GM12891 (cell line): ENCODE data around the gene CEP72.

Experiments used
- DNase-seq: peaks from one replicate; pipeline ENCODE4 v3.0.0; 2011; ENCODE audit warnings: low spot score; ENCODE audit not compliant: insufficient read length
- FAIRE-seq: peaks from 2 replicates; lab custom pipeline; 2011; peaks lifted over from hg19 to GRCh38; lab: Jason Lieb, UNC
- PAX5 ChIP-seq: IDR thresholded peaks from 2 replicates; pipeline ENCODE4 v1.6.1; 2011; ENCODE audit warnings: low read length, moderate library complexity, mild to moderate bottlenecking; ENCODE audit not compliant: insufficient read depth, severe bottlenecking
- POLR2A ChIP-seq: IDR thresholded peaks from 2 replicates; pipeline ENCODE4 v1.6.1; 2011; ENCODE audit warnings: low read depth, low read length, control low read depth
- POLR2AphosphoS5 ChIP-seq: IDR thresholded peaks from 2 replicates; pipeline ENCODE4 v1.6.1; 2011; ENCODE audit warnings: low read depth, low read length, control low read depth
- POU2F2 ChIP-seq: IDR thresholded peaks from 2 replicates; pipeline ENCODE4 v1.6.1; 2011; ENCODE audit warnings: low read depth, mild to moderate bottlenecking, control low read depth, low read length, moderate library complexity
- SPI1 ChIP-seq: IDR thresholded peaks from 2 replicates; pipeline ENCODE4 v1.6.1; 2011; ENCODE audit warnings: low read depth, low read length, control low read depth
- TAF1 ChIP-seq: IDR thresholded peaks from 2 replicates; pipeline ENCODE4 v1.6.1; 2011; ENCODE audit warnings: low read depth, low read length, control low read depth

The CEP72 gene

DNA sequence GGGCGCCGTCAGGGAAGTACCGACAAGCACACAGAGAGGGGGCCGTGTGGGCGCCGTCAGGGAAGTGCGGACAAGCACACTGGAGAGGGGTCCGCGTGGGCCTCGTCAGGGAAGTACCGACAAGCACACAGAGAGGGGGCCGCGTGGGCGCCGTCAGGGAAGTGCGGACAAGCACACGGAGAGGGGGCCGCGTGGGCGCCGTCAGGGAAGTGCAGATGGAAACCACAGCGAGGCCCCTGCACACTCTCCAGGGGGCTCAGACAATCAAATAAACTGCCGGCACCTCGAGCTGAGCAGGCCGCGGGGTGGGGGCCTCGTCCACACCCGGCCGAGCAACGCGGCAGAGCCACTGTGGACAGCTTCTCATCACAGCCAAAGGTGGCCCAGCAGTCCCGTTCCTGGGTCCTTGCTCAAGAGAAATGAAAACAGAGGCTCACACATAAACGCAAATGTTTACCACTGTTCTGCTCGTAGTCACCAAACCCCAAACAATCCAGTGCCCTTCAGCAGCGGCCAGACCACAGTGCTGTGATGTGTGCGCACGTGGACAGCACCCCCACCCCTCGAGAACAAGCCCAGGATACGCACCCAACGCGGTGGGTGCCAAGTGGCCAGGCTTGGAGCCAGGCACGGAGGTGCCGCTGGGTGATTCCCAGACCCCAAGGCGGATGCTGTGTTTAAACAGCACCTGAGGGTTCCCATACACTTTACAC is 56.3 kb downstream of the CEP72 start:
- FAIRE-seq = no peak

DNA sequence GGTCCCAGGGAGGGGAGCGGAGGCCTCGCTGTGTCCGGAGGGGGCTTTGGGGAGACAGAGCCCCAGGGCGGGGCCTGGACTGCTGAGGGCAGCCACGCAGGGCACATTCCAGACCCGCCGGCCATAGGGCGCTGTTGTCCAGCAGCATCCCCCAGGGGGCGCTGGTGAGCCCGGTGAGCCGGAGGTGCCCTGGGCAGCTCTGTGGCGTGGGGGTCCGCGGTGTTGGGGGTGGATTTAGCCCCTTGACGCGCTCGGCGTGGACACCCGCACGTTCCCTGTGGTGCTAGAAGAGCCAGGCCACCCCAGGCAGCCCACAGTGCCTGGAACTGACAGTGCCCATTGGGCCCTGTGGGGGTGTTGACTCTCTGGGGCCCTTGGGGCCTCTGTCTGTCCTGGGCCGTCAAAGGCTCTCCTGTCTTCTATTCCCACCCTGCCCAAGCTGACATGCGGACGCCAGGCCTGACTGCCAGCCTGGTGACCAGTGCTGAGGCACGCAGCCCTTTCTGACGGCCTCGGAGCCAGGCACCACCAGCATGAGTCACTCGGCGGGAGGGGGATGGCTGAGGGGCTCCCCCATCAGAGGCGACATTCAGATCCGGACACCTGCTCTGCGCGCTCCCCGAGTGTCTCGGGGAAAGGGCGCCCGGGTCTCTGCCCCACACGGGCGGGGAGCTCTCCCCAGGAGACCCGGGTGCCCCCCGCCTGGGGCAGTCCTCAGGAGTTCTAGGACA is 57.1 kb downstream of the CEP72 start:
- no peak for TF ChIP-seq POLR2AphosphoS5
- no peak for TF ChIP-seq POLR2A
- TF ChIP-seq POU2F2 = no peak
- TF ChIP-seq PAX5 = no peak
- no peak for TF ChIP-seq TAF1
- TF ChIP-seq SPI1 = no peak
- peak; percentile 69 for DNase-seq
- FAIRE-seq = peak; percentile 20

More for the DNA sequence above, 56.3 kb downstream of the CEP72 start:
- TF ChIP-seq PAX5 (no peak), TAF1 (no peak), SPI1 (no peak), POLR2AphosphoS5 (no peak), POLR2A (no peak), POU2F2 (no peak)
- DNase-seq = no peak

DNA sequence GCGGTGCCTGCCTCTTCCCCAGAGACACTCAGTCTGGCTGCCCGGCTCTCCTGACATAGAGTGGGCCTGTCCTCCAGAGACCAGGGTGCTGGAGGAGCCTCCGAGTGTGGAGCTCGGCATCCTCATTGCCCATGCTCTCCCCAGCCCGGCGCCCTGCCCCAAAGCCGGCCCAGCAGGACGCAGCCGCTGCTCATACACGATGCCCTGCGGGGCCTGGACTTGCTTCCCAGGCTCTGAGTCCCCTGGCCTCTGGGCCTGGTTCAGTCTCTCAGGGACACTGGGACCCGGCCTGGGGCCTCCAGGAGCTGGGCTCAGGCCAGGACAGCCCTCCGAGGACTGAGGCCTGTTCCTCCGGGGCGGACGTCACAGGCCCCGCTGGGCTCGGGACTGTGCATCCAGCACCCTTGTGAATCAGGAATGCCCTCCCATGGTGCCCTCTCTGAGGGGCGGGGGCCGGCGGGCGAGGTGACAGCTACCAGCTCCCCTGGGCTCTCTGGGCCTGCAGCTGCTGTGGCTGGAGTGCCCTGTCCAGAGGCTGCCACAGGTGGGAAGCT is 57.8 kb downstream of the CEP72 start:
- FAIRE-seq (no peak), DNase-seq (no peak)
- no peak for TF ChIP-seq PAX5
- no peak for TF ChIP-seq POLR2A
- TF ChIP-seq POU2F2 = no peak
- TF ChIP-seq SPI1 = no peak
- no peak for TF ChIP-seq POLR2AphosphoS5
- no peak for TF ChIP-seq TAF1

GRCh38 chr5:670396-671270 is 58.5 kb downstream of the CEP72 start:
- DNase-seq (no peak), FAIRE-seq (no peak)
- no peak for TF ChIP-seq TAF1
- no peak for TF ChIP-seq POU2F2
- TF ChIP-seq POLR2A = no peak
- TF ChIP-seq POLR2AphosphoS5 = no peak
- no peak for TF ChIP-seq PAX5
- TF ChIP-seq SPI1 = no peak

GRCh38 chr5:671459-672328 is 59.6 kb downstream of the CEP72 start:
- TF ChIP-seq POLR2AphosphoS5 = no peak
- no peak for TF ChIP-seq SPI1
- TF ChIP-seq TAF1 = no peak
- no peak for TF ChIP-seq PAX5
- TF ChIP-seq POU2F2 = no peak
- TF ChIP-seq POLR2A = no peak
- DNase-seq (peak; percentile 85), FAIRE-seq (no peak)

GRCh38 chr5:672329-673160 is 60.4 kb downstream of the CEP72 start:
- FAIRE-seq = no peak
- no peak for DNase-seq
- no peak for TF ChIP-seq SPI1
- no peak for TF ChIP-seq POLR2A
- no peak for TF ChIP-seq POU2F2
- no peak for TF ChIP-seq POLR2AphosphoS5

DNA sequence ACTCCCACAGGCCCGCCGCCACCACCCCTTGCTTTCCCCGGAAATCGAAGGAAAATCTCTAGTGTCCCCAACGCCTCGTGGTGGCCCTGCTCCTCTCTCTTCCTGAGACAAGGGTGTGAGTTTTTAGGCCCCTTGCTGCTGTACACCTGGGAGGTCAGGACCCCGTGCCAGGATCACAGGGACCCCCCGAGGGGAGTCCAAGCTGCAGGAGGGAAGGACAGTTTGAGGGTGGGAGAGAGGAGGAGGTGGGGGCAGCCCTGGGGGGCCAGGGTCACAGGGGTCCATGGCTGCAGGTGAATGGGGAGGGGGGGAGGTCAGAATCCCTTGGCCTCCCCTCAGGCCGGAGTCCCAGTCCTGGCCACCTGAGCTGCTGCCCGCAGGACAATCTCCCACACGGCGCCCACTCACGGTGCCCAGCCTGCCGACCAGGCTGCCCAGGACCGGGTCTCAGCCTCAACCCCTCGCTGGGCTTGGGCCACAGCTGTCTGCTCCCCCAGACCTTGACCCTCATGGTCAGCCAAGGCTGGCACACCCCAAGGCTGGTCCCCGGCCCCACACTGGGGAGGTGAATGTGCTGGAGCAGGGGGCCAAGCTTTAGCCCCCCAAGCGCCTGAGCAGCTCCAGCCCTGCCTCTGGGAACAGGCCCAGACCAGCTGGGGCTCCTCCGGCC is 61.2 kb downstream of the CEP72 start:
- TF ChIP-seq POU2F2 (no peak), TAF1 (no peak), SPI1 (no peak), PAX5 (no peak), POLR2A (no peak), POLR2AphosphoS5 (no peak)
- no peak for DNase-seq
- FAIRE-seq = no peak
